GM23338 (cell line): ENCODE data around the gene FAM50A. TPM values are rescaled to one million over a fixed set of nuclear protein-coding genes. Genes with fewer than 3 reads are reported as not detected.
A peak's percentile ranks its signal among the peaks of the same experiment; 100 is the strongest.

ENCODE experiments used
- ATAC-seq: fragments of 200-7000 bp; cut with Tn5 transposase; 3 replicates; pipeline ENCODE4 v1.9.1; 2020
- DNase-seq: peaks from one replicate; pipeline ENCODE4 v3.0.0-alpha.2; 2015; ENCODE audit warnings: low spot score
- H2AFZ ChIP-seq: fragments of 200-600 bp; sonication (generic); 2 replicates; pipeline ENCODE4 v1.8.0; 2016; ENCODE audit warnings: antibody characterized with exemption, mild to moderate bottlenecking, moderate library complexity
- H3F3A ChIP-seq: fragments of 200-600 bp; sonication (generic); replicated peaks from 2 replicates; pipeline ENCODE4 v1.8.0; 2017; ENCODE audit warnings: antibody characterized with exemption, mixed run types, low read depth
- H3K27ac ChIP-seq: fragments of 200-600 bp; sonication (generic); 2 replicates; pipeline ENCODE4 v1.6.1; 2016; ENCODE audit warnings: low read depth
- H3K27me3 ChIP-seq: fragments of 200-600 bp; sonication (generic); 2 replicates; pipeline ENCODE4 v1.8.0; 2016; ENCODE audit warnings: mild to moderate bottlenecking, mixed run types, moderate library complexity; ENCODE audit not compliant: insufficient read depth
- H3K36me3 ChIP-seq: fragments of 200-600 bp; sonication (generic); 2 replicates; pipeline ENCODE4 v1.8.0; 2016; ENCODE audit warnings: mild to moderate bottlenecking; ENCODE audit not compliant: insufficient read depth
- H3K4me1 ChIP-seq: fragments of 200-600 bp; sonication (generic); 2 replicates; pipeline ENCODE4 v1.8.0; 2016; ENCODE audit warnings: mild to moderate bottlenecking, moderate library complexity; ENCODE audit not compliant: insufficient read depth
- H3K4me2 ChIP-seq: fragments of 200-600 bp; sonication (generic); 2 replicates; pipeline ENCODE4 v1.7.1; 2017; ENCODE audit warnings: mixed run types
- H3K4me3 ChIP-seq: fragments of 200-600 bp; sonication (generic); 2 replicates; pipeline ENCODE4 v1.6.1; 2016; ENCODE audit warnings: mixed run types
- H3K79me2 ChIP-seq: fragments of 200-600 bp; sonication (generic); replicated peaks from 2 replicates; pipeline ENCODE4 v1.8.0; 2017; ENCODE audit warnings: mild to moderate bottlenecking; ENCODE audit not compliant: insufficient read depth
- H3K9me2 ChIP-seq: fragments of 200-600 bp; sonication (generic); 2 replicates; pipeline ENCODE4 v1.8.0; 2017; ENCODE audit not compliant: insufficient read depth
- H4K20me1 ChIP-seq: fragments of 200-600 bp; sonication (generic); replicated peaks from 2 replicates; pipeline ENCODE4 v1.8.0; 2017; ENCODE audit warnings: mild to moderate bottlenecking; ENCODE audit not compliant: insufficient read depth
- H3K27ac Mint-ChIP-seq: 2 replicates; pipeline ENCODE4 v1.8.0; 2020; ENCODE audit warnings: inconsistent platforms, mild to moderate bottlenecking, moderate library complexity, mixed read lengths
- H3K27me3 Mint-ChIP-seq: 3 replicates; pipeline ENCODE4 v1.8.0; 2022; ENCODE audit warnings: low read depth, mild to moderate bottlenecking, moderate library complexity, mixed read lengths, inconsistent platforms; ENCODE audit not compliant: insufficient read depth, poor library complexity
- H3K36me3 Mint-ChIP-seq: 3 replicates; pipeline ENCODE4 v1.8.0; 2021; ENCODE audit warnings: low read depth, mild to moderate bottlenecking, inconsistent platforms, moderate library complexity, mixed read lengths
- H3K4me1 Mint-ChIP-seq: 3 replicates; pipeline ENCODE4 v1.8.0; 2020; ENCODE audit warnings: mild to moderate bottlenecking, inconsistent platforms, mixed read lengths
- H3K4me3 Mint-ChIP-seq: 3 replicates; pipeline ENCODE4 v1.8.0; 2021; ENCODE audit warnings: moderate library complexity, mild to moderate bottlenecking, inconsistent platforms, mixed read lengths
- H3K9me3 Mint-ChIP-seq: 3 replicates; pipeline ENCODE4 v1.8.0; 2020; ENCODE audit warnings: moderate library complexity, mild to moderate bottlenecking, inconsistent platforms, mixed read lengths
- CTCF ChIP-seq, 2 experiments: fragments of 200-600 bp in 1 of 2; sonication (generic) in 1 of 2; conservative IDR thresholded peaks; 2 replicates each; pipeline versions ENCODE4 v1.5.1 to v1.6.1; 2016 to 2017; ENCODE audit warnings: antibody characterized with exemption in 2 of 2, low read depth in 2 of 2, mild to moderate bottlenecking in 2 of 2, moderate library complexity in 1 of 2
- JUNB ChIP-seq: IDR thresholded peaks from one replicate; pipeline ENCODE4 v1.6.1; 2016; ENCODE audit warnings: antibody characterized with exemption; ENCODE audit not compliant: unreplicated experiment
- ZNF462 ChIP-seq: fragments of 250-450 bp; sonication (Bioruptor Pico); IDR thresholded peaks from 2 replicates; pipeline ENCODE4 v1.5.0; 2020; ENCODE audit warnings: mild to moderate bottlenecking, moderate library complexity
- polyA plus RNA-seq: library from polyadenylated mRNA; unstranded; fragments of >200 nt; fragmentation: Nextera tagmentation; extraction: Ambion mirVana; gene quantifications from 2 replicates; pipeline ENCODE4 v1.2.1, GENCODE V29; 2016
- total RNA-seq: library from RNA; depleted of rRNA; stranded (reverse); fragments of >200 nt; shearing (Covaris generic); gene quantifications from 2 replicates; pipeline ENCODE4 v1.2.3, GENCODE V29; 2014

FAM50A gene
- total and polyA plus RNA-seq, 2 experiments from 2014 or later = 23.9 to 77.6 TPM

DNA sequence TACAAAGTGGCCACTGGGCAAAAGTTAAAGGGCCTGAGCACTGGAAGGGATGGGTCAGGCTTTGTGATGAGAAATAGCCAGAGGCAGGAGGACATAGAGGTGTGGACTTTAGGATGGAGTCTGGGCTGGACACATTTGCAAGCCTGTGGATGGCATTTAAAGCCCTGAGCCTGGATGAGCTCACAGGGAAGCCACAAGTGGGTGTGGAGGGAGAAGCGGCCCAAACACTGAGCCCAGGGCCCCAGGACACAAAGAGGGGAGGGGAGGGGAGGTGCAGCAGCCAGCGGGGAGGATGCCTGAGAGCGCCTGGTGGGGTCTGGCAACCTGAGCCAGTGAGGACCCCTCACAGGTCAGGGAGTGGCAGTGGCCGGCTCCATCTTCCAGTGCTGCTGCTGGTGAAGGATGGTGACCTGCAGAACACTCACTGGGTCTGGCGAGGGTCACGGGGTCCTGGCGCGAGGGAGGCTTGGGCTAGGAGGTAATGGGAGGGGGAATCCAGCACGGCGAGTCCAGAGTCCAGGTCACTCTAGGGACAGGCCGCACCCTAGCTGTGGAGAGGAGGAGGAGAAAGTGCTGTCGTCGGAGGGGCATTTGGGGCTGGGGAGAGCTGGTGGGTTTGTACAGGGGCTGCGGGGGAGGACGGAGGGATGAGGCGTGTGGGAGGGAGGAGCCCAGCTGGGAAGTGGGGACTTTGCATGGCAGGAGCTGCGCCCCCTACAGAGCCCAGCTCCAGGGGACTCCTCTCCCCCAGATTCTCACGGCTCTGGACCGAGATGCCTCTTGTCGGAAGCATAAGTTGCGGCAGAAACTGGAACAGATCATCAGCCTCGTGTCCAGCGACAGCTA lies 28.1 kb downstream of the FAM50A start (continued):
- no peak for TF ChIP-seq ZNF462 (CRISPR knock-in tag)

DNA sequence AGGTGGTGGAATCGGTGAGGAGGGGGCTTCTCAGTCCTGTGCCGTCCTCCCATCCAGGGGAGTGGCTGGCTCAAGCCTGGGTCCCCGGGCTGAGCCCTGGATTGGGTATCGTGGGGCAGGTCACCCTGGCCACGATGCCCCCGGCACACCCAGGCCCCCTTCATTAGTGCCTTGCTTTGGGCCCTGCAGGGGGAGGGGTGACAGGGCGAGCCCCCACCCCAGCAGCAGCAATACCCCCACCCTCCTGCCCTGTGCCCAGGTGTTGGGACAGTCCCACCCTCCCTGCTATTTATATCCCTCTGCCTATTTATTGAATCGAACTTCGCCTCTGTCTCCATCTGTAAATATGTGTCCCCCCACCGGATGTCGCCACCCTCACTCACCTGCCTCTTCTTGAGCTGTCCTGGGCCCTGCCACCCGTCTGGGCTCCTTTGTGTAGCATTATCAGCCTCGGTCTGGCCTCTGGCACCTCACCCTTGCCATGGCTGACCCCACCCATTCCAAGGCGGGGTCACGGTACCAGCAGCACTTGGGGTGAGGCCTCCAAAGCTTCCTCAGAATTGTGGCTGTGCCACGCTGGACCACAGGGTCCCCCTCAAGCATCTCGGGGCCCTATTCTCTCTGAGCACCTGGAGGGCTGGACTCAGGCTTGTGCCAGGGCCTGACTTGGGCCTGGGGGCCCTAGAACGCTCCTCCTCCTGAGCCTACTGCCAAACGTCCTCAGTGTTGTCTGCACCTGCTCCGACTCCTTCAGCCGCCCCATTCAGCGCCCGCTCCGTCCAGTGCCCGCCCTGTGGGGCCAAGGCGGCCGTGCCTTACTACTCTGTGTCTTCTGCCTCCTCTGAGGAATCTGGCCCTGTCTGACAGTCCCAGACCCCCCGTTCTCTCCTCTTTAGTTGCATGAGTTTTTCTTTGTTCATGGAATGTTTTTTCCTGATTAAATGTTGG lies 29.0 kb downstream of the FAM50A start:
- no peaks in the 10 kb centered on the region for H3K36me3 ChIP-seq
- no peak for DNase-seq
- H3K4me3 ChIP-seq = no peak overlapping the region
- Mint-ChIP-seq H3K4me1 (no peaks in the 10 kb centered on the region), H3K36me3 (peaks cover 10% of the 10 kb centered on the region), H3K4me3 (no peak overlapping the region), H3K27ac (no peak overlapping the region), H3K9me3 (no peaks in the 10 kb centered on the region), H3K27me3 (peaks cover 6% of the 10 kb centered on the region)
- H3K27me3 ChIP-seq = no peaks in the 10 kb centered on the region
- H4K20me1 ChIP-seq = no peaks in the 10 kb centered on the region; the same call in 1 of the 2 replicates
- no peak overlapping the region for H2AFZ ChIP-seq
- no peak overlapping the region for H3K4me2 ChIP-seq
- peak; percentile 40; the same call in 2 of the 3 replicates for ATAC-seq
- no peaks in the 10 kb centered on the region for H3K9me2 ChIP-seq
- H3F3A ChIP-seq = no peaks in the 10 kb centered on the region
- H3K79me2 ChIP-seq = no peaks in the 10 kb centered on the region
- TF ChIP-seq JUNB = no peak
- TF ChIP-seq CTCF (conservative IDR thresholded peaks at IDR 0.05; ENCODE audit: low read depth in 2 of 2) = no peak; a peak in 1 of 4 replicates
- H3K27ac ChIP-seq = no peak overlapping the region
- H3K4me1 ChIP-seq = no peaks in the 10 kb centered on the region
